HepG2 (cell line): ENCODE results near the gene LARP7. TPM values are rescaled to one million over a fixed set of nuclear protein-coding genes. Genes with fewer than 3 reads are reported as not detected.

Experiments used
- ATAC-seq: fragments of 200-7000 bp; cut with Tn5 transposase; 3 replicates; pipeline ENCODE4 v1.9.1; 2020; ENCODE audit warnings: mild to moderate bottlenecking, moderate library complexity
- BruUV-seq: library from RNA; stranded (reverse); fragments of 400-500 nt; replicated peaks from 2 replicates; lab custom pipeline; 2021; lab: Mats Ljungman, UMichigan
- CTCF ChIA-PET: fragments of 300-600 bp; formaldehyde crosslinking; extraction: SDS; loops from one replicate; lab custom pipeline; 2021; ENCODE audit warnings: low total read pairs, inconsistent platforms, low intra/inter-chr PET ratio; lab: Yijun Ruan, JAX
- POLR2A ChIA-PET: fragments of 350-600 bp; sonication (Branson Sonifier 250); formaldehyde crosslinking; loops from one replicate; lab custom pipeline; 2020; ENCODE audit warnings: antibody characterized with exemption, inconsistent platforms; lab: Yijun Ruan, JAX
- DNase-seq: peaks from one replicate; pipeline ENCODE4 v3.0.0-alpha.2; 2015; ENCODE audit warnings: low spot score
- FAIRE-seq: peaks from 3 replicates; lab custom pipeline; 2011; peaks lifted over from hg19 to GRCh38; lab: Jason Lieb, UNC
- H2AFZ ChIP-seq: one replicate; pipeline ENCODE4 v1.6.1; 2011; ENCODE audit warnings: low read length, inconsistent platforms
- H3K27ac ChIP-seq: fragments of 300-600 bp; 3 replicates; pipeline ENCODE4 v1.8.0; 2011; ENCODE audit warnings: mixed run types, mild to moderate bottlenecking, mixed read lengths, low read length, inconsistent platforms; ENCODE audit not compliant: insufficient read depth; ENCODE audit errors: extremely low read length
- H3K27me3 ChIP-seq, 2 experiments: fragments of 200-600 bp in 1 of 2; 2 replicates in 1 of 2; 3 replicates in 1 of 2; pipeline versions ENCODE4 v1.6.0 to v1.8.0; 2011; ENCODE audit warnings: low read length in 2 of 2, mild to moderate bottlenecking in 2 of 2, moderate library complexity in 2 of 2, inconsistent platforms in 1 of 2; ENCODE audit not compliant: insufficient read depth in 2 of 2, control insufficient read depth in 1 of 2
- H3K36me3 ChIP-seq, 2 experiments: fragments of 200-600 bp in 1 of 2; replicated peaks in 1 of 2; 2 replicates in 1 of 2; 3 replicates in 1 of 2; pipeline versions ENCODE4 v1.5.1 to v1.8.0; 2011; ENCODE audit warnings: low read length in 2 of 2, inconsistent platforms in 1 of 2; ENCODE audit not compliant: insufficient read depth in 2 of 2, control insufficient read depth in 1 of 2
- H3K4me1 ChIP-seq: 2 replicates; pipeline ENCODE4 v1.5.1; 2012; ENCODE audit warnings: low read length, inconsistent platforms; ENCODE audit not compliant: insufficient read depth
- H3K4me2 ChIP-seq: 2 replicates; pipeline ENCODE4 v1.6.0; 2011; ENCODE audit warnings: low read depth, low read length, inconsistent platforms
- H3K4me3 ChIP-seq, 3 experiments: fragments of 200-600 bp in 1 of 3; sonication (generic), shearing (Covaris generic) in 1 of 3; replicated peaks in 1 of 3; 2 replicates each; pipeline ENCODE4 v1.5.1; 2011 to 2016; ENCODE audit warnings: low read length in 3 of 3, inconsistent platforms in 2 of 3, low read depth in 2 of 3, mild to moderate bottlenecking in 2 of 3, control low read depth in 1 of 3, mixed read lengths in 1 of 3; ENCODE audit not compliant: insufficient read depth in 1 of 3
- H3K79me2 ChIP-seq: one replicate; pipeline ENCODE4 v1.6.1; 2011; ENCODE audit warnings: low read length, inconsistent platforms; ENCODE audit not compliant: insufficient read depth
- H3K9ac ChIP-seq: 2 replicates; pipeline ENCODE4 v1.6.0; 2011; ENCODE audit warnings: mild to moderate bottlenecking, low read depth, low read length, inconsistent platforms; ENCODE audit not compliant: insufficient read depth
- H3K9me3 ChIP-seq: 2 replicates; pipeline ENCODE4 v1.5.1; 2012; ENCODE audit warnings: mild to moderate bottlenecking, low read length
- H4K20me1 ChIP-seq: 2 replicates; pipeline ENCODE4 v1.6.0; 2011; ENCODE audit warnings: inconsistent platforms, mild to moderate bottlenecking, low read length, moderate library complexity; ENCODE audit not compliant: insufficient read depth
- KMT2A ChIP-seq: sonication (generic); formaldehyde crosslinking; IDR thresholded peaks from 2 replicates; pipeline ENCODE4 v1.4.0; 2020; ENCODE audit warnings: missing genetic modification reagents
- POLR2AphosphoS2 ChIP-seq: IDR thresholded peaks from 2 replicates; pipeline ENCODE4 v1.6.1; 2011; ENCODE audit warnings: low read depth, low read length, improper control_type of control experiment
- PRMT3 ChIP-seq: sonication (generic); formaldehyde crosslinking; IDR thresholded peaks from 2 replicates; pipeline ENCODE4 v1.8.1; 2022; ENCODE audit warnings: low read depth, mild to moderate bottlenecking, moderate library complexity, missing genetic modification reagents, borderline replicate concordance
- REST ChIP-seq, 2 experiments: IDR thresholded peaks; 2 replicates each; pipeline ENCODE4 v1.6.1; 2011 to 2012; ENCODE audit warnings: low read length in 2 of 2, borderline replicate concordance in 1 of 2, low read depth in 1 of 2, mild to moderate bottlenecking in 1 of 2, moderate library complexity in 1 of 2
- ZBTB20 ChIP-seq: sonication (generic); formaldehyde crosslinking; IDR thresholded peaks from 2 replicates; pipeline ENCODE4 v1.8.1; 2023; ENCODE audit warnings: missing genetic modification reagents, low read depth, mild to moderate bottlenecking, borderline replicate concordance
- ZFX ChIP-seq: sonication (generic); formaldehyde crosslinking; IDR thresholded peaks from 2 replicates; pipeline ENCODE4 v1.4.0; 2020; ENCODE audit warnings: mild to moderate bottlenecking, low read depth, missing genetic modification reagents, moderate library complexity
- WGBS: methylation state at CpG from one replicate; pipeline ENCODE4 v1.1.6; 2017; ENCODE audit warnings: low lambda C conversion rate; 5-methylcytosine and 5-hydroxymethylcytosine counted together
- in situ Hi-C: cut with HindIII; loops from 2 replicates; pipeline ENCODE4 v1.10.0; 2017; ENCODE audit warnings: low pct_unique_long_range_greater_than_20kb; ENCODE audit not compliant: extremely low pct_ligation_motif_present
- intact Hi-C: fragments of 100-400 bp; cut with micrococcal nuclease; formaldehyde crosslinking; loops from one replicate; pipeline ENCODE4 v1.10.0; 2022; ENCODE audit not compliant: unreplicated experiment
- polyA plus RNA-seq, 8 experiments: library from polyadenylated mRNA; depleted of rRNA in 3 of 8; stranded (reverse) in 7 of 8; unstranded in 1 of 8; fragments of >200 nt; fragmentation: Illumina TruSeq in 4 of 8; extraction: Trizol in 4 of 8; gene quantifications; 2 replicates each; pipeline versions ENCODE4 v1.2.1 to v1.2.3, GENCODE V29; 2011 to 2016; ENCODE audit warnings: low read depth in 4 of 8, missing spikeins in 1 of 8, mixed read lengths in 1 of 8; ENCODE audit not compliant: insufficient read depth in 1 of 8
- total RNA-seq, 5 experiments: library from RNA; depleted of rRNA; stranded (reverse); fragments of >200 nt; fragmentation: Illumina TruSeq; extraction: Trizol; gene quantifications; 2 replicates each; pipeline ENCODE4 v1.2.3, GENCODE V29; 2016; ENCODE audit warnings: low read depth in 1 of 5

Gene LARP7
- total and polyA plus RNA-seq, 2 of the 13 experiments (the other 11 are each of a cell fraction or from before 2014, with no cell fraction given), result 9.7 to 37.1 TPM

DNA sequence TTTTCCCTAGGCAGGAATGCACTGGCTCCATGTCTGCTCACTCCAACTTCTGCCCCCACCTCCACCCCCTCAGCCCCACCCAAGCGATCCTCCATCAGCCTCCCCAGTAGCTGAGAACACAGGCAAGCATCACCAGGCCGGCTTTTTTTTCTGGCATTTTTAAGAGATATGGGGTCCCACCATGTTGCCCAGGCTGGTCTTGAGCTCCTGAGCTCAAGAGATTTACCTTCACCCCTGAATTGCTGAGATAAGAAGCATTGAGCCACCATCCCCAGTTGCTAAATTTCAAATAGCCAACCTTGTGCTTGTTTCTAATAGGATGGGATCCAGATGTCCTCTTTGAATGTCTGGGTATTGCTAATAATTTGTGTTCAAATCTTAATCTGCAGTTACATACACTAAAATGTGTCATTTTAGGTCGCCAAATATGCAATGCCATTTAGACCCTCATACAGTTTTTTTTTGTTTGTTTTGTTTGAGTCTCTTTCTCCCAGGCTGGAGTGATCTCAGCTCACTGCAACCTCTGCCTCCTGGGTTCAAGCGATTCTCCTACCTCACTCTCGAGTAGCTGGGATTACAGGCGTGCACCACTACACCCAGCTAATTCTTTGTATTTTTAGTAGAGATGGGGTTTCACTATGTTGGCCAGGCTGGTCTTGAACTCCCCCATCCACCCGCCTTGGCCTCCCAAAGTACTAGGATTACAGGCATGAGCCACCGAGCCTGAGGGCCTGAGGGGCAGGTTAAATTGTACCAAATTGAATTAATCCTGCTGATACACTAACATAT lies 8.8 kb downstream of the LARP7 start:
- in situ Hi-C loops, result no loop called here
- no peak for ATAC-seq

More for the DNA sequence above, 8.8 kb downstream of the LARP7 start:
- DNase-seq (no peak), FAIRE-seq (no peak)
- H3K9ac ChIP-seq, result no peak overlapping the region
- no peak overlapping the region for H3K27ac ChIP-seq
- no peak overlapping the region for H2AFZ ChIP-seq
- no peaks in the 10 kb centered on the region for H4K20me1 ChIP-seq
- H3K4me1 ChIP-seq, result no peaks in the 10 kb centered on the region
- ChIA-PET CTCF (no interaction called here), POLR2A (no interaction called here)
- no peaks in the 10 kb centered on the region for H3K9me3 ChIP-seq
- intact Hi-C loops, result no loop called here
- no peak overlapping the region for H3K4me2 ChIP-seq
- BruUV-seq, result no TSS peak
- no peak overlapping the region for H3K4me3 ChIP-seq
- H3K79me2 ChIP-seq, result no peaks in the 10 kb centered on the region
- H3K27me3 ChIP-seq, result no peaks in the 10 kb centered on the region
- H3K36me3 ChIP-seq, result peaks cover 10 to 25% of the 10 kb centered on the region in 2 experiments
- 98% methylated on average over 8 of the region's 8 CpGs for WGBS
- TF ChIP-seq POLR2AphosphoS2 (no peak), ZFX (CRISPR knock-in tag) (no peak), PRMT3 (CRISPR knock-in tag) (no peak), ZBTB20 (no peak), KMT2A (CRISPR knock-in tag) (no peak), REST (IDR thresholded peaks at IDR 0.05; ENCODE audit: borderline replicate concordance in 1 of 2, low read depth in 1 of 2, low read length in 2 of 2) (no peak)
- TF ChIP-seq, all 625 proteins: peak for 0
